RPMI8226 (cell line): ENCODE measurements around the gene CPNE7.

Experiments
- DNase-seq: peaks from one replicate; pipeline ENCODE4 v3.0.0-alpha.2; 2015

Gene CPNE7

DNA sequence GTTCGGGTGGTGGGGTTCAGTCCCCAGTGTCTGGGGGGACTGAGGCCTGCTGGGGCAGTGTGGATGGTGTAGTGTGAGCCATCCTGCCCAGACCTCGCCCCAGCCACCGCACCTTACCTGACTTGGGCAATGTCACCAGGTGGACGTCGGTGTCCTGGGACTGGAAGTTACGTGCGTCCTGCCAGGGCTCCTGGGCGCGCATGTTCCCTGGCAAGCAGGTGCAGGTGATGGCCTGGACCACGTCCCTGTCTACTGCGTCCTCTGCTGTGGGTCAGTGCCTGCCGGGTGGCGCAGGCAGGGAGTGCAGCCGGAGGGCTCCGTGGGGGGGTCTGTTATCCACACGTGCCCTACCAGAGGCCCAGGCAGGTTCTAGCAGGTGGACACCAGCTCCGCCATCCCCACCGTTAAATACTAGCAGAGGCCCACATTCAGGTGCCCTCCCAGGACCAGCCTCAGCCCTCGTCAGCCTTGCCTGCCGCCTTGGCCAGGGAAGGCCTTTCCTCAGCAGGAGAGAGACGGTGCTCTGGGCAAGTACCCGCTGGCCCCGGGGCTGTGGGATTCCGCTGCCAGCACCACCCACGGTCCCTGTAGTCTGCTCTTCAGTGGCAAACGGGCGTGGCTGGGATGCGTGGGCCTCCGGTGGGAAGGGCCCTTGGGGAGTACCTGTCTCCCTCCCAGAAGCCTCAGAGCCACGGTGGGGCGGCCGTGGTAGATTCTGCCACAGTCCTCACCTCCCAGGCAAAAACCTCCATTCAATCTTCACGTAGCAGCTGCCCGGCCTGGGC, 29.8 kb downstream of the CPNE7 start:
- DNase-seq: no peak

- DNase-seq: peak; percentile 77
Measured at GRCh38 chr16:89606006-89606405, 30.4 kb downstream of the CPNE7 start.

DNA sequence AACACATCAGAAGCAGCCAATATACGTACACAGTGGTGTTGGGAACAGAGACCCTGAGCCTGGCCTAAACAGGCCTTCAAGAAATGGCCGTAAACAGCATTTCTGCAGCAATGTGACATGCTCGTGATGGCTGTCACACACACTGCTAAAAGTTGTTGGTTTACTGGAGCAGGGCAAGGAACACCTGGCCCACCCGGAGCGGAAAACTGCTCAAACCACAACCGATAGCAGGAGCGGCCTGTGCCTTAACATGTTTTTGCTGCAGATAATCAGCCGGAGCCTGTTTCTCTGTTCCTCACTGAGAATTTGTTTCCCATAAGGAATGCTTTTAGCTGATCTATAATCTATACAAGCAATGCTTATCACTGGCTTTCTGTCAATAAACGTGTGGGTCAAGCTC, 31.9 kb downstream of the CPNE7 start:
- DNase-seq: no peak

DNA sequence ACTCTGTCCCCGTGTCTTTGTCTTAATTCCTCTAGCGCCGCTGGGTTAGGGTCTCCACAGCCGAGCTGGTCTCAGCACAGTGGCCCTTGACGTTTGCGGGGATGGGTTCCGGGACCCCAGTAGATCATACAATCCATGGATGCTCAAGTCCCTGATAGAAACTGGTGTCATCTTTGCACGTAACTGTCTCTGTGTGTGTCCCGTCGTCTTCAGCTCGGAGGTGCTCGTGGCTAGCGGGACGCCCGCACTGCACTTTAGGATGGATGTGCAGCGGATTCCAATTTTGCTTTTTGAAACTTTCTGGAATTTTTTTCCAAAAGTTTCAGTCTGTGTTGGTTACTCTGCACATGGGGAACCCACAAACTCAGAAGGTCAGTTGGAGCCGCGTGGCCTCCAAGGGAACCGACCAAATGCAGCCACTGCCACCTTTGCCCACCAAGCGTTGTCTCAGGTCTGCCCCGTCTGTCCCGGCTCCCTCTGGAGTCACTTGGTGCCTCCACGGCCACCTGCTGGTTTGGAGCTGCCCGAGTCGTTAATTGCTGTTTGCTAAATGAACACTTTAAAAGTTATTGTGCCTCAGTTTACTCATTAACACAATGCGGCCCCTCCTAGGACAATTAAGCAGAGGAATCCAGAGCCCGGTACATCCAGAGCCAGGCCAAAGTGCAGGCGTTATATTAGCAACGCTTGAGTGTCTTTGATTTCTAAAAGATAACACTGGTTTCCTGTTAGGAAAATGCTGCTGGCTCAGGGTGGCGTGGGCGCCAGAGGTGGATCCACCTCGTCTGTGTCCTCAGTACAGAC, 32.6 kb downstream of the CPNE7 start:
- DNase-seq: no peak

DNA sequence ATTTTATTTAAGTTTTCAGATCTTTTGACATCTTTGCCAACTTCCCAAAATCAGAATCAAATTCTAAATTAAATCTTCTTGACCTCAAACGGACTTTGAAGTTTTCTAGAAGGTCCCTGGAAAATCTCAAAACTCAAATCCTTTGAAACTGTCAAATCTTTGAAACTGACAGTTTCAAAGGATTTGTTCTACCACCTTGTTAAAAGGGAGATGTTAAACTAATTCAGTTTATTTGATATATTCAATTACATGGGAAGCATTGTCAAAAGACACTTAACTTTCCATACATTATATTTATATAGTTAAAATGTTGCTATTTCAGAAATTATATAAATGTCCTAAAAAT, 34.5 kb downstream of the CPNE7 start:
- no peak for DNase-seq

GRCh38 chr16:89612415-89613166, 37.0 kb downstream of the CPNE7 start:
- DNase-seq: no peak

DNA sequence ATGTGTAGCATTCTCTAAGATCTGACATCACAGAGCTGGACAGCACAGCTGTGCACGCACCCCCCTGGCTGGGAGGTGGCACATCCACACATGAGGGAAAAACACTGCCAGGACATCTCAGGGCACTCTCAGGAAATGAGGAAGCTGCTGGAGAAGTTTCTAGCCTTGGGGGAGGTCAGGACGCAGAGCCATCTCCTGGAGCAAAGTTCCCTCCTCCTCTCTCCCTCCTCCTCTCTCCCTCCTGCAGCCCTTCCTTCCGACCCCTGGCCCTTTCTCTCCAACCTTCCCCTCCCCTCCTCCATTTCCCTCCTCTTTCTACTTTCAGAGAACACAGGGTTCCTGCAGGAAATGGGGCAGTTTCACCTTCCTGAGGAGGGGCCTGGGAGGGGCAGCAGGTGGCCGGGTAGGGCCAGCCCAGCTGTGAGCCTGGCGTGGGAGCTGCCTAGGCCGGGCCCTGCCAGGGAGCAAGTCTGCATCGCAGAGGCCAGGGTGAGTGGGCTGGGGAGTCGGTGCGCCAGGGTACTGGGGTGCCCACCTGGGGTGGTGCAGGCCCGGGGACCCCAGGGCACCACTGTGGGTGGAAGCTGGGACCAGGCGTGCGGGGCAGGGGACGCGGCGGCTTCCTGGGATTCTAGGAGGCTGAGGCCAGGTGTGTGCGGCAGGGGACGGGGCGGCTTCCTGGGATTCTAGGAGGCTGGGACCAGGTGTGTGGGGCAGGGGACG, 37.8 kb downstream of the CPNE7 start, which contains the start of gene DPEP1:
Gene DPEP1 (plus strand): TSS at position 412 of the 723 bp plus-strand sequence. CDS start 16,769 bp downstream, outside the sequence.
- DNase-seq: peak; percentile 51

DNA sequence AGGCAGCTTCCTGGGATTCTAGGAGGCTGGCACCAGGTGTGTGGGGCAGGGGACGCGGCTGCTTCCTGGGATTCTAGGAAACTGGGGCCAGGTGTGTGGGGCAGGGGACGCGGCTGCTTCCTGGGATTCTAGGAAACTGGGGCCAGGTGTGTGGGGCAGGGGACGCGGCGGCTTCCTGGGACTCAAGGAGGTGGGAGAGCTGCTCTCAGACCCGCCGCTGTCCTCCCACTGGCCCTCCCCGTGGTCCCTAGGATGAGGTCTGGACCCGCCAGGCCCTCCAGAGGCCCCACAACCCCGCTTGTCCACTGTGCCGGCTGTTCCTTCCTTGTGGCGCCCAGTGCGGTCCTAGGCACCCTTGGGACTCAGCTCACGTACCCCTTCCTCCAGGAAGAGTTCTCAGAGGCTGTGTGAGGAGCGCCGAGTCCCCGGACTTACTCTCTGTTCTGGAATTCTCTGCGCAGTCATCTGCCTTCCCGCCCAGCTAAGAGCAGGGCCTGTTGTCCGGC, 38.4 kb downstream of the CPNE7 start:
- DNase-seq: no peak

DNA sequence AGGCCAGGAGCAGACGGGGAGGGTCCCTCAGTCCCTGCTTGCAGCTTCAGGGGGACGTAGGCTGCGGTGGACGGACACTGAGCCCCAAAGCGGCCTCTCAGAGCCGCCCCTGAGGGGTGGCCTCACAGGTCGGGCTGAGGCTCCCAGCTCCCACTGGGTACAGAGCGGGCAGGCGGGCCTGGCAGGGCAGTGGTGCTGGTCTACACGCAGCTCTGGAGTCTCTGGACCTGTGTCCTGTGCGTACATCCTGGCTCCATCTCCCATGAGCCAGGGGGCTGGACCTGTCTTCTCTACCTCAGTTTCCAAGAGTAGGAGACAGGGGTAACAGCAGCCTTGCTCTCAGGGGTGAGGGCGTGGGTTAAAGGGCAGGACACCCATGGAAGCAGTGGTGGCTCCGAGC, 39.6 kb downstream of the CPNE7 start:
- DNase-seq: no peak

DNA sequence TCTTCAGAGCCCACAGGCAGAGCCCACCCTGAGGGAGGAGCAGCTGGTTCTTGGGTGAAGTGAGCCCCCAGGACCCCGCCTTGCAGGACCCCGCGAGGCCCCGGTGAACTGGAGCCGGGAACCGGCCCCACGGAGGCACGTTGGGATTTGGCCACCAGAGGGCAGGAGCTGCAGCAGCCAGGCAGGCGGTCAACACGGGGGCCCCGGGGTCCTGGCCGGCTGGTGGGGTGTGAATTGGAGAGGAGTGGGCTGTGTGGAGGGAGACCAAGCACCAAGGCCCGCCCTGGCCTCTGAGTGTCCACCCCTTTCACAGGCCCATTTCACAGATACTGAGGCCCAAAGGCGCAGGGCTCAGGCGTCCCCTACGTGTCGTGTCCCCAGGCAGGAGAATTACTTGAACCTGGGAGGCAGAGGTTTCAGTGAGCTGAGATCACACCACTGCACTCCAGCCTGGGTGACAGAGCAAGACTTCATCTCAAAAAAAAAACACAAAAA, 40.1 kb downstream of the CPNE7 start:
- no peak for DNase-seq

GRCh38 chr16:89616623-89617022, 41.1 kb downstream of the CPNE7 start:
- DNase-seq: no peak

GRCh38 chr16:89617036-89617435, 41.5 kb downstream of the CPNE7 start:
- DNase-seq: no peak

DNA sequence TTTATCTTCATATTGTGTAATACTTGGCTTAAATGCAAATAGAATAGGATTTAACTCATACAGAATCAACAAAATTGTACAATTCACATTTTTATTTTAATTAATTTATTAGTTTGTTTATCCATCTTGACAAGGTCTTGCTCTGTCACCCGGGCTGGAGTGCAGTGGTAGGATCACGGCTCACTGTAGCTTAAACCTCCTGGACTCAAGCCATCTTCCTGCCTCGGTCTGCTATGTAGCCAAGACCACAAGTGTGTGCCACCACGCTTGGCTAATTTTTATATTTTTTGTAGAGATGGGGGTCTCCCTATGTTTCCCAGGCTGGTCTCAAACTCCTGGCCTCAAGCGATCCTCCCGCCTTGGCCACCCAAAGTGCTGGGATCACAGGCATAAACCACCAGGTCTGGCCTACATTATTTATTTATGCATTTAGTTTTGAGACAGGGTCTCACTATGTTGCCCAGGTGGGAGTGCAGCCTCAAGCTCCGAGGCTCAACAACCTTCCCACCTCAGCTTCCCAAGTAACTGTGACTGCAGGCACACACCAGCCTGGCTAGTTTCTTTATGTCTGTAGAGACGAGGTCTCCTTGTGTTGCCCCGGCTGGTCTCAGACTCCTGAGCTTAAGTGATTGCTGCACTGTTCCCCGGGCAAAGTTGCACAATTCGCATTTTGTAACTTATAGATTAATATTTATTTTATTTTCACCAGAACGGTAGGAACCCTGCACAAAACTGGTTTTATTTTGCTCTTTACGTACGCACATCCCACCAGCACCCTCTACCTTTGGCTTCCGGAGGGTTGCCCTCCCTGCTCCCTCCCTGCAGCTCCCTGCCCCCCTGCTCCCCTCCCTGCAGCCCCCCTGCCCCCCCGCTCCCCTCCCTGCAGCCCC, 42.8 kb downstream of the CPNE7 start:
- no peak for DNase-seq

GRCh38 chr16:89619840-89620239, 44.3 kb downstream of the CPNE7 start:
- DNase-seq: no peak

GRCh38 chr16:89620406-89620841, 44.9 kb downstream of the CPNE7 start:
- no peak for DNase-seq

- DNase-seq: no peak
Measured at GRCh38 chr16:89621136-89621697, 45.7 kb downstream of the CPNE7 start.

DNA sequence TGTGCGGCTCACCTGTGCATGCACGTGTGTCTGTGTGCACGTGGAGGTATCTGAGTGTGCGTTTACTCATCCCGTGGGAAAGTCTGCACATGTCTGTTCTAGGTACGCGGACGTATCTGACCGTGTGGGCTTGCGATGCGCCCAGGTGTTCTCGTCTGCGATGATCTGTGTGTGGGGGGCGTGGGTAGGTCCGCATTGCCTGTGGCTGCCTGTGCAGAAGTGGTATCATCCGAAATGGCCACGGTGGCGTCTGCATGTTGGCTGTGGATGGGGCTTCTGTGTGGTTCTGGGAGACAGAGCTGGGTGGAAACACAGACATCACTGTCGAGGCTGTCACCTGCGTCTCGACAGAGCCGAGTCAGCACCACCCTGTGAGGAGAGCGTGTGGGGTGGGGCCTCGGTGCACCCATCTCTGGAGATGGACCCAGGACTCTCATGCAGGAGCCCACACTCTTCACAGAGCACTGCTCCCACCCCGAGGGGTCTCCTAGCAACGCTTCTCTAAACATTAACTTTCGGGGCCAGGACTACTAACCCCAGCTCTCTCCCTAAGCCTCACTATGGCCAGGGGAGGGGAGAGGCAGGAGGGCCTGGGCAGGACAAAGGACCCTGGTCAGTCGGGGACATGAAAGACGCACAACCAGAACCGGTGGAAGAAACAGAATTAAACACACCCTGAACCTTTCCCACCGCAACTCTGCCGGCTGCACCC, 46.3 kb downstream of the CPNE7 start:
- DNase-seq: no peak

DNA sequence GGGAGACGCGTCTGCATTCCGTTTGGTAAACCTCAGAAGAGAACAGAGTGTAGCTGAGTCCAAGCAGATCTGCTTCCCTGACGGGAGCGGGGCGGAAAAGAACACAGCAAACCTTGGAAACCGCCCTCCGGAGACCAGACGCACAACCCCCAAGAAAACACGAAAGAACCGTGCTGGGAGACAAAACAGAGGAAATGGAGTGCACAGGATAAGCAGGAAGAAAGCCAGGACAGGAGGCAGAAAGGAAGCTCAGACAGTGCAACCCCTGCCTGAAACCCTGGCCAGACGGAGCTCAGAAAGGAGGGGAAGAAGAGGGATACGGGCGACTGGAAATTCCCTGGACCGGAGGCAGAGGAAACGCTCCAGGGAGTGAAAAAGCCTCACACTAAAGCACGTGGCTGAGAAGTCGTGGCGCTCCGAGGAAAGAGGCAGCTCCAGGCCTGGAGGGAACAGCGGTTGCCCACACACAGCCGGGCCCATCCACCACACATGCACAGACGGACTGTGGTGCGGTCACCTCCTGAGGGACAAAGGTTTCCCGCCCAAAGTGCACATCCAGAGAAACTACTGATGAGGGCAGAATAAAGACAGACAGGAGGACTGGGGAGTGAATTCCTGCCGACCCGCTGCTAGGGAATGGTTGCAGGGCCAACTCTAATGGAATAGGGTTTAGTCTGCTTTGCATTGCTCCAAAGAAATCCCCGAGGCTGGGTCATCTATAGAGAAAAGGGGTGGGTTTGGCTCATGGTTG, 48.1 kb downstream of the CPNE7 start:
- no peak for DNase-seq
